ENCODE measurements around the gene WNT2B. TPM values are rescaled to one million over a fixed set of nuclear protein-coding genes. Genes with fewer than 3 reads are reported as not detected.

Gene WNT2B
- total and polyA plus RNA-seq, 10 of the 15 experiments (the other 5 are each of a cell fraction or from before 2014, with no cell fraction given): 0.02 to 1.1 (median 0.14) TPM

DNA sequence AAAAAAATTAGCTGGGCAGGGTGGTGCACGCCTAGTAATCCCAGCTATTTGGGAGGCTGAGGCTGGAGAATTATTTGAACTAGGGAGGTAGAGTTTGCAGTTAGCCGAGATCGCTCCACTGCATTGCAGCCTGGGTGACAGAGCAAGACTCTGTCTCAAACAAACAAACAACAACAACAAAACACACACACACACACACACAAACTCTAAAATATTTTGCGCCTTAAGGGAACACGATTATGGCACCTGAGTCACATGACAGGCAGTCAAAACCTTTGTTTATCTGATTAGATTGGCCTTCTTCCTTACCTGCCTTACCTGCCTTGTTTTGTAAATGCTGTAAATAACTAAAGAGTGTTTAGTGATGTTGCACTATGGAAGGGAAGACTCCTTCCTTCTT lies 20.6 kb upstream of the WNT2B start:
- POLR2A ChIA-PET: no interaction called here
- in situ Hi-C loops (cut with MboI): no loop called here

DNA sequence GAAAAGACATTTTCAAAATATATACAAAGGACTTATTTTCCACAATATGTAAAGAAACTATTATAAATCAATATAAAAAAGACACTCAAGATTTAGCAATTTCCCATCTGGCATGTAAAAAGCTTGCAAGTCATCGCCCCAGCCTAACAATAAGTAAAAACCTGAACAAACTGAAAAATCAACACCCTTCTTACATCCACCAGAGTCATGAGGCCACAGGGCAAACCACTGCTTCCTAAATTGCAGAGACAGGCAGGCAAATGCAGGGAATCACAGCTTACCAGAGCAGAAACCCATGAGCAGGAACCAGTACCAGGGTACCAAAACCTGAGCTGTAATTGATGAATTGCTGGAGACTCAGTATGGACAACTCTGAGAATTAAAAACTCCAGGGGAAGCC lies 16.7 kb upstream of the WNT2B start:
- FAIRE-seq (no peak), DNase-seq (ENCODE audit: low read depth, low spot score) (no peak), ATAC-seq (no peak)
- Histone ChIP-seq H3K4me2 (ENCODE audit: control insufficient read depth, insufficient read depth) (no peak overlapping the region), H3K79me2 (ENCODE audit: control insufficient read depth, insufficient read depth, low read length) (no peaks in the 10 kb centered on the region), H3K9me3 (replicated peaks; ENCODE audit: control insufficient read depth, insufficient read depth, low read length) (no peaks in the 10 kb centered on the region), H3K27ac (ENCODE audit: control insufficient read depth, insufficient read depth) (no peak overlapping the region), H3K4me3 (no peak overlapping the region), H2AFZ (ENCODE audit: control insufficient read depth, low read depth, low read length) (no peak overlapping the region), H4K20me1 (ENCODE audit: control insufficient read depth, insufficient read depth) (no peaks in the 10 kb centered on the region), H3K36me3 (ENCODE audit: control insufficient read depth in 2 of 2, insufficient read depth in 2 of 2, low read length in 1 of 2) (no peaks in the 10 kb centered on the region), H3K27me3 (replicated peaks in 1 of 2; ENCODE audit: control insufficient read depth in 2 of 2, insufficient read depth in 2 of 2, low read length in 1 of 2) (no peaks in the 10 kb centered on the region), H3K4me1 (ENCODE audit: control insufficient read depth, insufficient read depth, low read length) (no peaks in the 10 kb centered on the region), H3K9ac (ENCODE audit: control insufficient read depth, insufficient read depth, low read length) (no peak overlapping the region)
- ChIA-PET CTCF (interaction anchor here (0.5 to 1.6 kb wide), 5 partner anchors 10 to 113 kb away, joined by 3 to 5 read pairs (median 3); no protein-coding TSS in a partner anchor), RAD21 (ENCODE audit: unreplicated experiment) (no interaction called here), POLR2A (no interaction called here), SMC1A (ENCODE audit: uncharacterized antibody, unreplicated experiment) (interaction anchor here (0.6 to 1.7 kb wide), 3 partner anchors 25 to 1178 kb away, joined by 3 to 5 read pairs (median 3); no protein-coding TSS in a partner anchor)
- TF ChIP-seq ZNF207 (IDR thresholded peaks at IDR 0.05; ENCODE audit: borderline replicate concordance) (no peak), NBN (IDR thresholded peaks at IDR 0.05) (no peak), STAT1 (conservative IDR thresholded peaks at IDR 0.05) (no peak)
- TF ChIP-seq, protein P1, sequence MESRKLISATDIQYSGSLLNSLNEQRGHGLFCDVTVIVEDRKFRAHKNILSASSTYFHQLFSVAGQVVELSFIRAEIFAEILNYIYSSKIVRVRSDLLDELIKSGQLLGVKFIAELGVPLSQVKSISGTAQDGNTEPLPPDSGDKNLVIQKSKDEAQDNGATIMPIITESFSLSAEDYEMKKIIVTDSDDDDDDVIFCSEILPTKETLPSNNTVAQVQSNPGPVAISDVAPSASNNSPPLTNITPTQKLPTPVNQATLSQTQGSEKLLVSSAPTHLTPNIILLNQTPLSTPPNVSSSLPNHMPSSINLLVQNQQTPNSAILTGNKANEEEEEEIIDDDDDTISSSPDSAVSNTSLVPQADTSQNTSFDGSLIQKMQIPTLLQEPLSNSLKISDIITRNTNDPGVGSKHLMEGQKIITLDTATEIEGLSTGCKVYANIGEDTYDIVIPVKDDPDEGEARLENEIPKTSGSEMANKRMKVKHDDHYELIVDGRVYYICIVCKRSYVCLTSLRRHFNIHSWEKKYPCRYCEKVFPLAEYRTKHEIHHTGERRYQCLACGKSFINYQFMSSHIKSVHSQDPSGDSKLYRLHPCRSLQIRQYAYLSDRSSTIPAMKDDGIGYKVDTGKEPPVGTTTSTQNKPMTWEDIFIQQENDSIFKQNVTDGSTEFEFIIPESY (IDR thresholded peaks at IDR 0.05): no peak
- intact Hi-C loops (cut with micrococcal nuclease; ENCODE audit: unreplicated experiment) (no loop called here), in situ Hi-C loops (cut with MboI) (no loop called here)
- WGBS (ENCODE audit: insufficient coverage, insufficient replicate concordance, low lambda C conversion rate, missing lambda C conversion rate): 36% methylated on average over 1 of the region's 1 CpG
- no TSS peak for BruUV-seq (replicated peaks)

More for the DNA sequence above, 20.6 kb upstream of the WNT2B start:
- no peaks in the 10 kb centered on the region for H3K4me1 ChIP-seq (ENCODE audit: control insufficient read depth, insufficient read depth, low read length)
- H3K4me2 ChIP-seq (ENCODE audit: control insufficient read depth, insufficient read depth): no peak overlapping the region
- ChIA-PET RAD21 (ENCODE audit: unreplicated experiment) (no interaction called here), SMC1A (ENCODE audit: uncharacterized antibody, unreplicated experiment) (interaction anchor here (0.7 kb wide), 1 partner anchor 99 kb away, joined by 3 read pairs; no protein-coding TSS in a partner anchor), CTCF (no interaction called here)
- no peak overlapping the region for H3K4me3 ChIP-seq
- ATAC-seq (no peak), FAIRE-seq (no peak), DNase-seq (ENCODE audit: low read depth, low spot score) (no peak)
- H3K27me3 ChIP-seq (replicated peaks in 1 of 2; ENCODE audit: control insufficient read depth in 2 of 2, insufficient read depth in 2 of 2, low read length in 1 of 2): no peaks in the 10 kb centered on the region
- H3K79me2 ChIP-seq (ENCODE audit: control insufficient read depth, insufficient read depth, low read length): no peaks in the 10 kb centered on the region
- H2AFZ ChIP-seq (ENCODE audit: control insufficient read depth, low read depth, low read length): no peak overlapping the region
- H3K9ac ChIP-seq (ENCODE audit: control insufficient read depth, insufficient read depth, low read length): no peak overlapping the region
- H3K36me3 ChIP-seq (ENCODE audit: control insufficient read depth in 2 of 2, insufficient read depth in 2 of 2, low read length in 1 of 2): no peaks in the 10 kb centered on the region
- no peaks in the 10 kb centered on the region for H4K20me1 ChIP-seq (ENCODE audit: control insufficient read depth, insufficient read depth)
- intact Hi-C loops (cut with micrococcal nuclease; ENCODE audit: unreplicated experiment): no loop called here
- H3K9me3 ChIP-seq (replicated peaks; ENCODE audit: control insufficient read depth, insufficient read depth, low read length): no peaks in the 10 kb centered on the region
- no TSS peak for BruUV-seq (replicated peaks)
- TF ChIP-seq MYB (IDR thresholded peaks at IDR 0.05; ENCODE audit: borderline replicate concordance, low read depth, low read length) (no peak), FOXM1 (IDR thresholded peaks at IDR 0.05; ENCODE audit: low read depth, low read length) (no peak), EGR1 (IDR thresholded peaks at IDR 0.05; ENCODE audit: borderline replicate concordance in 1 of 2, low read depth in 2 of 2, low read length in 2 of 2) (no peak)
- TF ChIP-seq, protein P2, sequence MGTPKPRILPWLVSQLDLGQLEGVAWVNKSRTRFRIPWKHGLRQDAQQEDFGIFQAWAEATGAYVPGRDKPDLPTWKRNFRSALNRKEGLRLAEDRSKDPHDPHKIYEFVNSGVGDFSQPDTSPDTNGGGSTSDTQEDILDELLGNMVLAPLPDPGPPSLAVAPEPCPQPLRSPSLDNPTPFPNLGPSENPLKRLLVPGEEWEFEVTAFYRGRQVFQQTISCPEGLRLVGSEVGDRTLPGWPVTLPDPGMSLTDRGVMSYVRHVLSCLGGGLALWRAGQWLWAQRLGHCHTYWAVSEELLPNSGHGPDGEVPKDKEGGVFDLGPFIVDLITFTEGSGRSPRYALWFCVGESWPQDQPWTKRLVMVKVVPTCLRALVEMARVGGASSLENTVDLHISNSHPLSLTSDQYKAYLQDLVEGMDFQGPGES (IDR thresholded peaks at IDR 0.05): no peak
- TF ChIP-seq, protein P3, sequence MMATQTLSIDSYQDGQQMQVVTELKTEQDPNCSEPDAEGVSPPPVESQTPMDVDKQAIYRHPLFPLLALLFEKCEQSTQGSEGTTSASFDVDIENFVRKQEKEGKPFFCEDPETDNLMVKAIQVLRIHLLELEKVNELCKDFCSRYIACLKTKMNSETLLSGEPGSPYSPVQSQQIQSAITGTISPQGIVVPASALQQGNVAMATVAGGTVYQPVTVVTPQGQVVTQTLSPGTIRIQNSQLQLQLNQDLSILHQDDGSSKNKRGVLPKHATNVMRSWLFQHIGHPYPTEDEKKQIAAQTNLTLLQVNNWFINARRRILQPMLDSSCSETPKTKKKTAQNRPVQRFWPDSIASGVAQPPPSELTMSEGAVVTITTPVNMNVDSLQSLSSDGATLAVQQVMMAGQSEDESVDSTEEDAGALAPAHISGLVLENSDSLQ (IDR thresholded peaks at IDR 0.05): no peak
- no peak overlapping the region for H3K27ac ChIP-seq (ENCODE audit: control insufficient read depth, insufficient read depth)
- 65% methylated on average over 5 of the region's 5 CpGs for WGBS (ENCODE audit: insufficient coverage, insufficient replicate concordance, low lambda C conversion rate, missing lambda C conversion rate)
